Superior temporal gyrus (tissue), 1 donor: ENCODE measurements around the gene CSNK1D.
A peak's percentile ranks its signal among the peaks of the same experiment; 100 is the strongest.
"Not testable (repeated sequence)": the region's sequence is repeated elsewhere in the genome, so short reads cannot be mapped to it uniquely, and the experiment has no call there.

Experiments
- DNase-seq: peaks from one replicate; pipeline ENCODE4 v3.0.0-alpha.2; 2016; ENCODE audit errors: extremely low spot score

The CSNK1D gene

GRCh38 chr17:82274134-82275020, 877 bp upstream of the CSNK1D start:
- no peak for DNase-seq

GRCh38 chr17:82272495-82273326, 789 bp downstream of the CSNK1D start:
- DNase-seq: no peak

- DNase-seq: no peak
Measured at GRCh38 chr17:82271401-82271800, 2.1 kb downstream of the CSNK1D start.

GRCh38 chr17:82270651-82271050, 2.8 kb downstream of the CSNK1D start:
- DNase-seq: no peak

GRCh38 chr17:82269882-82270500, 3.5 kb downstream of the CSNK1D start:
- no peak for DNase-seq

- DNase-seq: no peak
Measured at GRCh38 chr17:82269138-82269881, 4.2 kb downstream of the CSNK1D start.

GRCh38 chr17:82267575-82268379, 5.7 kb downstream of the CSNK1D start:
- DNase-seq: peak; percentile 91

GRCh38 chr17:82266142-82266541, 7.4 kb downstream of the CSNK1D start:
- DNase-seq: no peak

- DNase-seq: no peak
Measured at GRCh38 chr17:82263641-82264040, 9.9 kb downstream of the CSNK1D start.

- no peak for DNase-seq
Measured at GRCh38 chr17:82262344-82262743, 11.2 kb downstream of the CSNK1D start.

GRCh38 chr17:82259972-82260961, 13.2 kb downstream of the CSNK1D start:
- not testable (repeated sequence) for DNase-seq

GRCh38 chr17:82258555-82258954, 14.9 kb downstream of the CSNK1D start:
- DNase-seq: no peak

GRCh38 chr17:82257473-82257872, 16.0 kb downstream of the CSNK1D start:
- DNase-seq: peak; percentile 83

- DNase-seq: no peak
Measured at GRCh38 chr17:82256242-82256885, 17.1 kb downstream of the CSNK1D start.

GRCh38 chr17:82255402-82255972, 18.0 kb downstream of the CSNK1D start:
- DNase-seq: no peak

GRCh38 chr17:82254746-82255145, 18.8 kb downstream of the CSNK1D start:
- not testable (repeated sequence) for DNase-seq

- DNase-seq: not testable (repeated sequence)
Measured at GRCh38 chr17:82254096-82254495, 19.4 kb downstream of the CSNK1D start.

GRCh38 chr17:82253179-82253544, 20.3 kb downstream of the CSNK1D start:
- DNase-seq: no peak
